Measurements from ENCODE around the gene LORICRIN.

LORICRIN gene

DNA sequence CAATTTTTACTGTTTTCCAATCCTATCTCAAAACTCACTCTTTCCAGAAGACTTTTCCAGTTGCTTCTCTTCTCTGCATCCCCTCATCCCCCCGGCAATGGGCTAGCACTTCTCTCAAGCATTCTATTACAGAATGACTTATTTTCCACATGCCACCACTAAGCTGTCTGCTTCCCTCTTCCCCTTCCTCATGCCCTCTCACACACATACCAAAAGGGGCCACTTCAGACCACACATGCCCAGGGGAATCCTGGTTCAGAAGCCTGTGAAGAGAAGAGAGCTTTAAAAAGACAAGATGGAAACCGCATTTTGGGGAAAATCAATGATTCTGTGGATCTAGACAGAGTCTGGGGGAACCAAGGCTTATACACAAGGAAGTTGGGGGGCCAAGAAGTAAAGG is 8.4 kb upstream of the LORICRIN start:
- no peak for DNase-seq

DNA sequence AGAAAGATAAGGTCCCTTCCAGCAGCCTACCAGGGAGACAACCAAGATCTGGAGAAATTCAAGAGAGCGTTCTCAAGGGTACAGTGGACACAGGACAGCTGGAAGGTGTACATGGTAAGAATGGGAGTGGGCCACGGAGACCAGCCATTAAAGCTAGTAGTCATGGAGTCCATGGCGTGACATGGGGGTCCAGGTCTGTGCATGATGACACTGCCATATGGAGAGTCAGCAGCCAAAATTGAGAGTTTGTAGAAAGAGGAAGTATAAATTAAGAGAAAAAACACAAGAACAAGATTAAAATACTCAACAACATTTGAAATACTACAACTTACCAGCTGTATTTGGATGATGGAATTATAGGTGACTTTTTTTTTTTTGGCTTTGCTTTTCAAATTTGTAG is 7.9 kb upstream of the LORICRIN start:
- DNase-seq, result no peak

DNA sequence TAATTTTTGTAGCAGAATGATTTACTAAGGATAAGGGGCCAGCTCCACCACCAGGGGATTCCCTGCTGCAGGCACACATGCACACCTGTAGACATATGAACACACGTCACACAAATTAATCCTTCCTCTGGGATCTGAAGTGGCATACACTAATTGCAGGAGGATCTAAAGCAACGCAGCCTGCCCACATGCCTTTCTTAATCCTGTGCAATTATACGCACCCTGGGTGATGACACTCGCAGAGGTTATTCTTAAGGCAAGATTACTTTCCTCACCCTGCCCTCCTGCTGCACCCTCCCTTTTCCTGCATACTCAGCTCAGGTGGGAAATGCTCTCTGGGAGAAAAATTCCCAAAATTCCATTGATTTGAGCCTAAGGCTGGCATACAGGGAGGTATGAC is 7.5 kb upstream of the LORICRIN start:
- DNase-seq, result no peak

DNA sequence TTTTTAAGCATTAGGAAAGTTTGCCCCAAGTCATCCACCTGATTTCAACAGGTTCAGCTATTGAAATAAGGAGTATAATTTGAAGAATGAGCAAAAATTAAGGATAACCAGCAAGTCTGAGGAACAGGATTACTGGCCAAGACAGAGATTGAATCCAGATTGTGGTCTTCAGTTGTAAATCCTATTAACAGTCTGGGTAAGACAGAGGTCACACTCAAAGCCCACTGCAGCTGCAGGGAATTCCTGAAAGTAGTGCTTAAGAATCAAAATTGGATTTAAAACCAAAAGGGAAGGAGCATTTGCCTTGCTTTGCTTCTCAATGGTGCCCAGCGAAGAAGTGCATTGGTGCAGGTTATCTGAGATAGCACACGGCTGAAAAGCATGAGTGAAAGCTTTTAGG is 6.4 kb upstream of the LORICRIN start:
- DNase-seq, result no peak

DNA sequence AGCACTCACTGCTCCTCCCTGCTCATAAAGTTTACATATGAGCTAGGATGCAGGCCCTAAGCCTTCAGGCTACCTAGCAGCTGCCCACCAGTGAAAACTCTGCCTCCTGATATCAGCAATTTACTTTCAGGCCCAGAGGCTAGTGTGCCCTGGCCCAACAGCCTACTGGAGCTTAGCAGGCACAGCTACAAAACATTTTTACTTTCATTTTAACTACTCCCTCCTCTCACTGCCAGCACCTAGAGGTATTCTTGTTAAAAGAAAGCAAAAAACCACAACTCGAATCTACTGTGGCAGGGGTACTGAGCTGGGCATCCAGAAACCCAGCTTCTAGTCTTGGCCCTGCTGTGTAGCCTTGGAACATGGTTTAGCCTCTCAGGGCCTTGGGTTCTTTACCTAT is 5.8 kb upstream of the LORICRIN start:
- no peak for DNase-seq

DNA sequence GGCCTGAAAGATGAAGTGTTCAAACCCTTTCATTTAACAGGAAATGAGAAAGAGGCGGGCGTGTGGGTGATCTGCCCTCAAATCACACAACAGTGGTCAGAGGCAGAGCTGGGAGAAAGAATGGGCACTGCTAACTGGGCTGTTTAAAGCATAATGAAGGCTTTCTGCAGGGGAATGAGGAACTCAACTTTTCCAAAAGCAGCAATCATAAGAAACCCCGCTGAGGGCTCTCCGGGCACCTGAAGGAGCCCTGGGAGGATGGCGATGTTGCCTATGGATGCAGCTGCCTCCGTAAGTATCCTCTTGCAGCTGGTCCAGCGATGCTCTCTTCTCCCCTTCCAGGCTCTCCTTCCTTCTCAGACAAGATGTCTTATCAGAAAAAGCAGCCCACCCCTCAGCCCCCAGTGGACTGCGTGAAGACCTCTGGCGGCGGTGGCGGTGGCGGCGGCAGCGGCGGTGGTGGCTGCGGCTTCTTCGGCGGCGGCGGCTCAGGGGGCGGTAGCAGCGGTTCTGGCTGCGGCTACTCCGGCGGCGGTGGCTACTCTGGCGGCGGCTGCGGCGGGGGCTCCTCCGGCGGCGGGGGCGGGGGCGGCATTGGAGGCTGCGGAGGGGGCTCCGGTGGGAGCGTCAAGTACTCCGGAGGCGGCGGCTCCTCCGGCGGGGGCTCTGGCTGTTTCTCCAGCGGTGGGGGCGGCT is 1.2 kb downstream of the LORICRIN start:
- no peak for DNase-seq

DNA sequence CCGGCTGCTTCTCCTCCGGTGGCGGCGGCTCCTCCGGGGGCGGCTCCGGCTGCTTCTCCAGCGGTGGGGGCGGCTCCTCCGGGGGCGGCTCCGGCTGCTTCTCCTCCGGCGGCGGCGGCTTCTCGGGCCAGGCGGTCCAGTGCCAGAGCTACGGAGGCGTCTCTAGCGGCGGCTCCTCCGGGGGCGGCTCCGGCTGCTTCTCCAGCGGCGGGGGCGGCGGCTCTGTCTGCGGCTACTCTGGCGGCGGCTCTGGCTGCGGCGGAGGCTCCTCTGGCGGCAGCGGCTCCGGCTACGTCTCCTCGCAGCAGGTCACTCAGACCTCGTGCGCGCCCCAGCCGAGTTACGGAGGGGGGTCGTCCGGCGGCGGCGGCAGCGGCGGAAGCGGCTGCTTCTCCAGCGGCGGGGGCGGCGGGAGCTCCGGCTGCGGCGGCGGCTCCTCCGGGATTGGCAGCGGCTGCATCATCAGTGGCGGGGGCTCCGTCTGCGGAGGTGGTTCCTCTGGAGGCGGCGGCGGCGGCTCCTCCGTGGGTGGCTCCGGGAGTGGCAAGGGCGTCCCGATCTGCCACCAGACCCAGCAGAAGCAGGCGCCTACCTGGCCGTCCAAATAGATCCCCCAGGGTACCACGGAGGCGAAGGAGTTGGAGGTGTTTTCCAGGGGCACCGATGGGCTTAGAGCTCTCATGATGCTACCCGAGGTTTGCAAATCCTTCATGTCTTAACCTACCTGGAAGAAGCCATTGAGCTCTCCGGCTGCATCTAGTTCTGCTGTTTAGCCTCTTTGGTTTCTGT is 2.0 kb downstream of the LORICRIN start:
- DNase-seq, result peak; percentile 46

DNA sequence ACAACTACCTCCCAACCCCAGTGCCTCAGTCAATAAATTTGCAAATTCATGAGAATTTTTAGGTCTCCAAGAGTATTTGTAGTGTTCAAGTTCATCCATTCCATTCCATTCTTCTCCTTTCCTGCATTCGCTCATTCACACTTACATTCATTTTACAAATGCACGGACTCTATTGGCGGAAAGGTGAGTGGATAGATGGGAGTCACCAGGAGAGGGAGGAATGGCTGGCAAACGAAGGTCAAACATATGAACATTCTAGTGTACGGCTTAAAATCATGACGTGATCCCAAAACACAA is 2.5 kb downstream of the LORICRIN start:
- DNase-seq, result peak; percentile 46

DNA sequence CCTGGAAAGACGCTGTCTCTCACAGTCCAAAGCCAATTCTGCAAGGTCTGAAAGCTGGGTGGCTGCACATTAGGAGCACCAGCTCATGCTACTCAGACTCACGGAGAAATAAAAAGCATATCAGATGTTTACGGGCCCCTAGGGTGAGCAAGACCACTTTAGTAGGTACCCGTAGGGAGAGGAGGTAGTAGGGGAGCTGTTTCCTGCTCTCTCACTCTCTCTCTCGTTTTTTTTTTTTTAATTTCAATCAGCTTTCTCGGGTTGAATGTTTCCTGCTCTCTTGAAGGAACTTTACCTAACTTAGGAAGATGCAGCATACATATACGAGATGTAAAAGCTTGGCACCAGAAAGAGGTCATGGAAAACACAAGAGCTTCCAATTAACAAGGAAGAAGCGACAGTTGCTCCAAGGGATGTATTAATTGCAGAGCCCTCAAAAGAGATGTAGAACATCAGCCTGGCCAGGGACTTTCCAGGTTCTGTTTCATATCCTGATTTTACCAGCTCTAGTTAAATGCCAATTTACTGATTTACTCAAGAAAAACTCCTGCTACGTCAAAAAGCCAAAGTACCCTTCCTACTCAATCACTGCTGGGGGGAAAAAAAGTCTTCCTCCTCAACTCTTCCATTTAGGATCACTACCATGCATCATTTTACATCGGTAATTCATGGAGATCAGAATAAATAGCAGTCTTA is 3.1 kb downstream of the LORICRIN start:
- DNase-seq, result peak; percentile 39

DNA sequence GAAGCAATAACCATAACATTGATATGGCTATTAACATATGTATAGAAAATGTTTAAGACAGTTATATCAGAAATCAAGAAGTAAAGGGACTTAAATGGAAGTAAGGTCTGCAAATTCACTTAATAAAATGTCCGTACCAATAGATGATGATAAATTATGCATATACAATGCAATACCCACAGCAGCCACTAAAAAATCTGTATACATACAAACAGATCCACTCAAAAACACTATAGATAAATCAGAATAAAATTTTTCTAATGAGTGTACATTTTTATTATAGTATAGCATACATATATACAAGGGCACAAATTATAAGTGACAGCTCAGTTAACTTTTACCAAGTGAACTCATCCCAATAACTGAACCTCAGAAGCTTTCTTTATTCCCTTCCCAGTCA is 6.0 kb downstream of the LORICRIN start:
- DNase-seq, result no peak

DNA sequence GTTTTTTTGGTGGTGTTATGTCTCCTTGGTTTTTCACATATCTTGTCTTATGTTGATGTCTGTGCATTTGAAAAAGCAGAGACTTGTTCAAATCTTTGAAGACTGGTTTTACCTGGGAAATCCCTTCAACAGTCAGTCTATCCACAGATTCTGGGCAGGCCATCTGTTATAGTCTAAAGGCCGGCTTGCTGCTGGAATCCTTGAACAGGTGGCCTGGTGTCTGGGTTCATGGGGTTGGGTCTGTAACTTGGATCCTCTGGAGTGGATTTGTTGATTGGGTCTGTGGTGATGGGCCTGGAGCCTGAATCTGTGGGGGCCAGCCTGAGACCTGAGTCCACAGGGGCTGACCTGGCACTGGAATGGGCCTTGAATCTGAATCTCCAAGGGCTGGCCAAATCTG is 12.2 kb downstream of the LORICRIN start:
- peak; percentile 35 for DNase-seq

DNA sequence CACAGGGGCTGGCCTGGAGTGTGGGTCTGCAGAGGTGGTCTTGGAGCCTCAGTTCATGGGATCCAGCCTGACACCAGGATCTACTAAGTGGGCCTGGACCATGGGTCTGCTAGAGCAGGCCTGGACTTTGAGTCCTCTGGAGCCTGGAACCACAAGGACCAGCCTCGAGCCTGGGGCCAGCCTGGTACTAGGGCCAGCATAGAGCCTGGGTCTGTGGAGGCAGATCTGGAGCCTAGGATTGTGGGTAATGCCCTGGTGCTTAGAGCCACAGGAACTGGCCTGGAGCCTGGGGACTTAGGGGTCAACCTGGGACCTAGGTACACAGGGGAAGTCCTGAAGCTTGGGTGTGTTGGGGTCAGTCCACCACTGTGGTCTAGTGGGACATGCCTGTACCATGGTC is 12.7 kb downstream of the LORICRIN start:
- no peak for DNase-seq

DNA sequence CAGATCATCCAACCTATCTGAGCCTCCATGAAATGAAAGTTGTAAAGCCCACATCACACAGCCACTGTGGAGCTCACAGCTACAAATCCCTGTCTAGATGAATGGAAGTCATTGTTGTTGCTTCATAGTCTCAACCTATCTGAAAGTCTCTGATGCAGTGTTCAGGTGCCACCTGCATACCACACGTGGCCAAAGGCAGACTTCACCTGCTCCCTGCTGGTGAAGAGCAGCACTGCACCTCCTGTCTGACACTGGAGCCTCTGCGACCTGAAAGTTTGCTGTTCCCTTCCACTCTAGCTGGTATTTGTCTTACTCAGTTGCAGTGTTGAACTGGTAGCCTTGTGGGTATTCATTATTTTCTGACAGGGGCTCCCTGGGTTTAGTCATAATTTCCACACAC is 18.4 kb downstream of the LORICRIN start:
- peak; percentile 19 for DNase-seq

DNA sequence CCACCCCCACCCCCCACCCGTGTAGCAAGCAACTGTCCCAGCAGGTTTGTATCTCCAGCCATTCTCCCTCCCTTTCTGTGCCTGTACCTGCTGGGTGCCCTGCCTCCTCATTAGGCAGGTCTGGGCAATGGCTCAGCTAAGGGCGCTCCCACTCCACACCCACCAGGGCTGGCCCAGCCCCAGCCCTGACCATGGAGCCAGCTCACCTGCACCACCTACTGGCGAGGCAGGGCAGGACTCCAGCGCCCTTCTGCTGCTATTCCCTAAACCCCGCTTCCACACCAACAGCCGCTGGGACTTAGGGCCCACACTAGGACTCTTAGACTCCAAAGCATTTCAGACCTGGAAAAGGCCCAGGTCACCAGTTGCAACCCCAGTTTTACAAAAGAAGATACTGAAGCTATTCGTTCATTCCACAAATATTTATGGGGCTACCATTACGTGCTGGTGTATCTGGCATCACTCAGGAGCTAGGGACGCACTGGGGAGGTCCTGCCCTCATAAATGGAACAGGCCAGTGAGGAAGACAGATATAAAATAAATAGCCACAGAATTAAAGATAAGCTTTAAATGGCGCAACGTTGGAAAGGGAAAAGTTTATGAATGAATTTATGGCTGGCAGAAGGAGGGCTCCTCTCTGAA is 29.3 kb downstream of the LORICRIN start:
- peak; percentile 5 for DNase-seq

DNA sequence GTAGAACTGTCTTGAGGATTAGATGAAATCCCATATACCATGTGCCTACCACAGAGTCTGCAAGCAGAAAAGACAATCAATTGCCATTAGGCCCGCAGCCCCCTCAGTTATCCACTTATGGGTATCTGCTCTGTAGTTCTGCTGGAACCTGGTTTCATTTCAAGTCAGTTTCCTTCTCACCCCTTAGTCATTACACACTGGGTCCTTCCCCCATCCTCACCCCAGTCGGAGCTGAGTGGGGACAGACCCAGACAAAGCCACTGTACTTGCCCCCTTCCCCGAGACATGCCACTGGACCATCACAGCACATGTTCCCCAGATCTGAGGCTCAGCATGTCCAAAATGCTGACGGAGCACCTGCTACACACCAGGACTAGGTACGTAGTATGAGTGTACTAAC is 32.0 kb downstream of the LORICRIN start:
- no peak for DNase-seq

DNA sequence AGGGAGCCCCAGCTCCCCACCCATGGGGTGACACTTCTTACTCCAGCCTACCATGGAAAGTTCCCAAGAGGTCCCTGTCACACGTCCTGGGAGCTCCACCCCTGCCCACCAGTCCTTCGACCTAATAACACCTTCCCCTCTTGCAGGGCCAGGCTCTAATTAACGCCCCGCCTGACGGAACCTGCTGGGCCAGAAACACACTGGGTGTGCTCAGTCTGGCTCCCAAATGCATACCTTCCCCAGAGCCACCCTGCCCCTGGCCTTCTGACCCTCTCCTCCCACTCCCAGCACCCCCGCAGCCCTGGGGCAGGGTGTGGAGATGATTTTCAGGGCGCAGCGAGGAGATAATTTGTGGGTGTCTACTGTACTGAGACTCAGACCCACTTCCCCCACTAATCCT is 32.7 kb downstream of the LORICRIN start:
- no peak for DNase-seq

DNA sequence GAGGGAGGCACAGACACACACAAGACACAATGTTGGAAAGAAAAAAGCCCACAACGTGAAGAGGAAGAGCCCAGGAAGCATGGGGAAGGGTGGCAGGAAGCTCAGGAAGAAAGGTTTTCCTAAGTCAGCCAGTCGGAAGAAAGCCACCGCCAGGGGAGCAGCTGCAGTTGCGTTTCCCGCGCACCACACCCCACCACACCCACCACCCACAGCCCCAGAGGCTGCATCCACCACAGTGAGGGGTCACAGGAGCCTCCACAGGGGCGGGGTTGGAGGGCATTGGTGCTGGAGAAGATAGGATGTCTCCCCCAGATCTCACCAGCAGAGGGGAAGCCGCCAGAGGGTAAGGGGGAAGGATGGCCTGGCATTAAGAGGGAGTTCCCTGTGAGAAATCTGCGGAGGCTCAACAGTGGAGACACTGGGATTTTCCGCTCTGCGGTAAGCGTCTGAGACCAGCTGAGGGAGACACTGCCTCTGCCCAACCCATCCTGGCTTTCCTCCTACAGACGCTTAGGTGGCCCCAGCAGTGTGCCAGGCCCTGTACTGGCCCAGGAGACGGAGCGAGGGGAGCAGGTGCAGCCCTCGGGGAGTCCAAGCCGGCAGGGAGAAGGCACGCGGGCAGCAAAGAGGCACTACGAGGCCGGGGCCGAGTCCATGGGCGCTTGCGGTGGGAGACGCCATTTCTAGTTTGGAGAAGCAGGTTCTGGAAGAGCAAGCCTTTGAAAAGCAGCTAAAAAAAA is 33.4 kb downstream of the LORICRIN start:
- DNase-seq, result no peak

DNA sequence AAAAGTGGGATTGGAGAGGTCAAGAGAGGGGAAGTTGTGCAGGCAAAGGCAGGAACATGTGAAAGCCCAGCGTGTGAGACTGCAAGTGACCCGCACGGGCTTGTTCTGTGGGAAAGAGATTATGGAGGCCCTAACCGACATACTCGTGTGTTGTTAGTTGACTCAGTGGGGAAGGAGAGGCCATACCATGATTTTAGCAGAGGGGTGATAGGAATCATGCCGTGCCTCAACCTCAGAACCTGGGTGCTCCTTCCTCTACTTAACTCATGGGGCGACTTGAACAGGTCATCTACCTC is 33.9 kb downstream of the LORICRIN start:
- no peak for DNase-seq

DNA sequence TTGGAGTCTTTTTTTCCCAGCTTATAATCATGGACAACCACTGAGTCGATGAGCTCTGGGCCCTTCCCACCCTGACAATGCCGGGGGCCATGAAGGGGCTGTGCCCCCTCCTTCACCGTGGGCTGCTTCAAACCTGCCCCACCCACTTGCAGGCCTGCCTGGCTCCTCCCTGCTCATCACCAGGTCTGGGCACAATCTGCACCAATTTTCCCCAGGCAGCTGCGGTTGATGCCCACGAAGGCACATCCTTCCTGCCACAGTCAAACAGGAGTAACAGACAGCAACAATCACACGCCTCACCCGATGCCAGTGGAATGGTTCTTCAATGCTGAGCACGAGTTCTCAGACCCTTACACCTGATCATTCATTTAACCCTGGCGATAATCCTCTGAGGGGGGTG is 34.4 kb downstream of the LORICRIN start:
- no peak for DNase-seq

DNA sequence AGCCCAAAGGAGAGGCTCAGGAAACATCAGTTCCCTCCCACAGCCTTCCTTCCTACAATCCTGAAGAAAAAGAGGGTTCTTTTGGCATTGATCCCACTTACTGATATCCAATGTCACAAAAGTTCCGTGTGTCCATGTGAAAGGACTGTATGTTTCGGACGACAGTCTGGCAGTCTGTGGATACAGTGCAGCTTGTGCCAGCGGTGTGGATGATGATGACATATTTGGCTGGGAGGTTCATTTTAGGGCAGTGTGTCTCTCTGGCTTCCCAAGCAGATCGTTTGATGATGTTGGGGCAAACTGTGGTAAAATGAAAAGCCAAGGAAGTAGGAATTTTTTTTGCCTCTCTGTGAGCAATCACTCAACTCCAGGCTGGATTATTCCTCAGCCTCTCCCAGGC is 42.8 kb downstream of the LORICRIN start:
- DNase-seq, result no peak

DNA sequence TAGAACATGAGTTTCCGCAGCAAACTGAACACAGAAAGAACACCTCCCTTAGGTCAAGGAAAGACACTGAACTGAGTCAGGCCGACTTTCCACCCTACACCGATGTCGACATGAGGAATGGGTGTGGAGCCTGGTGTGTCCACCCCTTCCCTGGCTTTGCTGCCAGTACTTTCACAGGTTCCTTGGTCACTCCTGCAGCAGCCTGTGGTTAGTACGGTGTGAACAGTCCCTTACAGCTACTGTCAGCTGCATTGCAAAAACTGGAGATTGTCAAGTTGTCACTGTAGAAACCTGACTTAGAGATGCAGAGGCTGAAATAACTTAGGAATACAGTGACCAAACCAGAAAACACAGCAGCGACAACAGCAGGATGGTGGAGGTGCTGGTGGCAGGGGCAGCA is 46.2 kb downstream of the LORICRIN start:
- no peak for DNase-seq

DNA sequence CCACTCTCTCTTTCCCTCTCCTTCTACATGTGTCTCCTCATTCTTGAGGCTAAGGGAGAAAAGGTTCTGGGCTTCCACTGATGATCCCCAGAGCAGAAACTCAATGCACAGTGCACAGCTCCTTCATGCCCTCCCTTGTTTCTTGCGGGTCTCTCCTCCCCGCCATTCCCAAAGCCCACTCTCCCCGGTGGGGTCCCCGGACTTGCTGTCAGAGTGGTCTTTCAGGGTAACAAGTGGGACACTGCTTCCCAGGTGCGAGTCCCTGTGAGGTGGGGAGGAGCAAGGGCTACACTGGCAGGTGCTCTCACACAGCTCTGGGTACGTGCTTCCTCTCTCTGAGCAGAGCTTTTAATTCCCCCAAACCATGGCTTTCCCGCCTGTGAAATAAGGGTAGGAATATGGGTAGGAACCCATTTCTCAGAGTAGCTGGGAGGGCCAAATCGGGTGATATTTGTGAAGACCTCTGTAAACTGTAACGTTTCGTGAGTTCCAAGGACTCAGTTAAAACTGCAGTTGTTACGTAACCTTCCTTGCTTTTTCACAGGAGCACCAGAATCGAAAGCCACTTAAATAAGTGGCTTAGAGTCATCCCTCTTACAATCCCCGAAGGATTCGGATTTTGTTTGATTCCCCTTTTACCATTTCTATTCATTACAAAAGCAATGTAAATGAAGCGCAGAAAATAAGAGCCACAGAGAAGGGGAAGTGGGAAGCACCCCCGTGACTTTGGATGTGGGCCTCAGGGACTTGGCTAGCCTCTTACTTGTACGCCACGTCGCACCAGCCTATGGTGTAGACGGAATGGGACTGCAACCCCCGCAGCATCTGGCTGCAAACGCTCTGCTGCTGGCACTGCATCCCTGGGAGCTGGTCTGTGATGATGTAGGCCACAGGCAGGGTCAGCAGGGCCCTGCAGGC is 47.1 kb downstream of the LORICRIN start:
- no peak for DNase-seq
